ENCODE data around the gene N4BP2L2. TPM values are rescaled to one million over a fixed set of nuclear protein-coding genes. Genes with fewer than 3 reads are reported as not detected.

Gene N4BP2L2
- total RNA-seq, 1 donor from 2014 or later: 131 TPM

GRCh38 chr13:32468502-32469142 lies 70.0 kb downstream of the N4BP2L2 start:
- no peaks in the 10 kb centered on the region for H3K27me3 ChIP-seq (ENCODE audit: low read depth)
- no peaks in the 10 kb centered on the region for H3K9me3 ChIP-seq (replicated peaks)
- no peak for DNase-seq
- intact Hi-C loops (cut with micrococcal nuclease): no loop called here
- peaks cover 29% of the 10 kb centered on the region for H3K4me1 ChIP-seq
- H3K4me3 ChIP-seq: no peak overlapping the region
- no peak for TF ChIP-seq CTCF (IDR thresholded peaks at IDR 0.05; ENCODE audit: borderline replicate concordance)
- no peak overlapping the region for H3K27ac ChIP-seq (replicated peaks)
- H3K36me3 ChIP-seq: no peaks in the 10 kb centered on the region

- no peak overlapping the region for H3K4me3 ChIP-seq
- H3K9me3 ChIP-seq (replicated peaks): peaks cover 56% of the 10 kb centered on the region
- peaks cover 51% of the 10 kb centered on the region for H3K36me3 ChIP-seq
- TF ChIP-seq CTCF (IDR thresholded peaks at IDR 0.05; ENCODE audit: borderline replicate concordance): no peak
- H3K27me3 ChIP-seq (ENCODE audit: low read depth): no peaks in the 10 kb centered on the region
- DNase-seq: no peak
- H3K4me1 ChIP-seq: peaks cover 17% of the 10 kb centered on the region
- no peak overlapping the region for H3K27ac ChIP-seq (replicated peaks)
- intact Hi-C loops (cut with micrococcal nuclease): no loop called here
These were observed 82.0 kb downstream of the N4BP2L2 start for GRCh38 chr13:32456591-32456990.

GRCh38 chr13:32455594-32455903 lies 83.0 kb downstream of the N4BP2L2 start:
- no peaks in the 10 kb centered on the region for H3K27me3 ChIP-seq (ENCODE audit: low read depth)
- H3K4me3 ChIP-seq: no peak overlapping the region
- peaks cover 51% of the 10 kb centered on the region for H3K9me3 ChIP-seq (replicated peaks)
- no peak for DNase-seq
- no peak overlapping the region for H3K27ac ChIP-seq (replicated peaks)
- H3K4me1 ChIP-seq: peaks cover 17% of the 10 kb centered on the region
- H3K36me3 ChIP-seq: peaks cover 48% of the 10 kb centered on the region
- TF ChIP-seq CTCF (IDR thresholded peaks at IDR 0.05; ENCODE audit: borderline replicate concordance): no peak
- intact Hi-C loops (cut with micrococcal nuclease): no loop called here

- H3K27ac ChIP-seq (replicated peaks): no peak overlapping the region
These were observed 83.6 kb downstream of the N4BP2L2 start for GRCh38 chr13:32454886-32455593.

GRCh38 chr13:32453981-32454380 lies 84.6 kb downstream of the N4BP2L2 start:
- no peak for TF ChIP-seq CTCF (IDR thresholded peaks at IDR 0.05; ENCODE audit: borderline replicate concordance)
- H3K4me1 ChIP-seq: peaks cover 17% of the 10 kb centered on the region
- no peaks in the 10 kb centered on the region for H3K27me3 ChIP-seq (ENCODE audit: low read depth)
- no peak for DNase-seq
- intact Hi-C loops (cut with micrococcal nuclease): no loop called here
- no peak overlapping the region for H3K27ac ChIP-seq (replicated peaks)
- H3K36me3 ChIP-seq: peaks cover 43% of the 10 kb centered on the region
- H3K9me3 ChIP-seq (replicated peaks): peaks cover 44% of the 10 kb centered on the region
- no peak overlapping the region for H3K4me3 ChIP-seq

More at GRCh38 chr13:32454886-32455593, 83.6 kb downstream of the N4BP2L2 start:
- intact Hi-C loops (cut with micrococcal nuclease): no loop called here
- H3K36me3 ChIP-seq: peaks cover 43% of the 10 kb centered on the region
- H3K4me1 ChIP-seq: peaks cover 17% of the 10 kb centered on the region
- H3K9me3 ChIP-seq (replicated peaks): peaks cover 46% of the 10 kb centered on the region
- no peak for TF ChIP-seq CTCF (IDR thresholded peaks at IDR 0.05; ENCODE audit: borderline replicate concordance)
- DNase-seq: no peak
- H3K27me3 ChIP-seq (ENCODE audit: low read depth): no peaks in the 10 kb centered on the region
- no peak overlapping the region for H3K4me3 ChIP-seq
